ENCODE measurements around the gene NRL. TPM values are rescaled to one million over a fixed set of nuclear protein-coding genes. Genes with fewer than 3 reads are reported as not detected.

The NRL gene
- polyA plus RNA-seq, 3 donors = 1.1 to 1.5 (median 1.3) TPM

- Histone ChIP-seq H3K36me3 (replicated peaks in 1 of 2; ENCODE audit: control insufficient read depth in 1 of 2, insufficient read depth in 2 of 2, low read length in 2 of 2) (no peaks in the 10 kb centered on the region), H3K4me1 (ENCODE audit: control insufficient read depth in 1 of 2, insufficient read depth in 2 of 2, low read length in 2 of 2) (peaks cover 15 to 20% of the 10 kb centered on the region in 2 donors), H4K20me1 (ENCODE audit: insufficient read depth, low read length) (no peaks in the 10 kb centered on the region), H3K27me3 (ENCODE audit: control insufficient read depth in 2 of 2, insufficient read depth in 2 of 2, low read length in 2 of 2) (no peaks in the 10 kb centered on the region), H3K9me3 (replicated peaks in 1 of 2; ENCODE audit: control insufficient read depth in 1 of 2, insufficient read depth in 1 of 2, low read length in 2 of 2) (no peaks in the 10 kb centered on the region), H3K27ac (ENCODE audit: low read depth in 1 of 2, low read length in 2 of 2) (no peak overlapping the region), H3K9ac (ENCODE audit: insufficient read depth, low read length, poor library complexity, severe bottlenecking) (no peak overlapping the region), H3K79me2 (ENCODE audit: insufficient read depth, low read length) (peaks cover 4% of the 10 kb centered on the region), H3K4me3 (replicated peaks in 1 of 3; ENCODE audit: low read depth in 2 of 3, low read length in 3 of 3) (no peak overlapping the region), H3K4me2 (replicated peaks; ENCODE audit: extremely low read depth, low read length, poor library complexity, severe bottlenecking) (no peak overlapping the region), H2AFZ (ENCODE audit: insufficient read depth, low read depth, low read length, poor library complexity, severe bottlenecking) (no peak overlapping the region)
- no peaks in the 10 kb centered on the region for H3K36me3 Mint-ChIP-seq
- no peak for DNase-seq
- peaks cover 0 to 2% (median 0%) of the 10 kb centered on the region in 7 donors for H3K9me3 Mint-ChIP-seq
- H3K27ac Mint-ChIP-seq = no peak overlapping the region
- peaks cover 14% of the 10 kb centered on the region for H3K4me1 Mint-ChIP-seq
- no CpG with 5 or more reads among the region's 1 CpG for WGBS (ENCODE audit: insufficient coverage)
- peaks cover 0 to 3% (median 0%) of the 10 kb centered on the region in 3 donors for H3K27me3 Mint-ChIP-seq (ENCODE audit: low read depth in 3 of 3)
- no peak overlapping the region for H3K4me3 Mint-ChIP-seq
- intact Hi-C loops (cut with micrococcal nuclease) = loop anchor here in 1 of 2 donors (10.0 kb wide), 2 partner anchors 184 to 1186 kb away; partner anchors contain the start of genes DHRS1, NOP9 and PRMT5
- TF ChIP-seq CTCF (IDR thresholded peaks at IDR 0.05) = no peak
Observed at GRCh38 chr14:24110523-24110922, 4.2 kb downstream of the NRL start.

GRCh38 chr14:24110060-24110459 lies 4.7 kb downstream of the NRL start:
- peaks cover 2% of the 10 kb centered on the region in 2 donors for H3K36me3 Mint-ChIP-seq
- no peaks in the 10 kb centered on the region for H3K27me3 ChIP-seq (ENCODE audit: control insufficient read depth in 2 of 2, insufficient read depth in 2 of 2, low read length in 2 of 2)
- peaks cover 11 to 16% of the 10 kb centered on the region in 2 donors for H3K4me1 ChIP-seq (ENCODE audit: control insufficient read depth in 1 of 2, insufficient read depth in 2 of 2, low read length in 2 of 2)
- H3K4me3 Mint-ChIP-seq = no peak overlapping the region
- H3K4me3 ChIP-seq (replicated peaks in 1 of 3; ENCODE audit: low read depth in 2 of 3, low read length in 3 of 3) = no peak overlapping the region
- no peak overlapping the region for H3K9ac ChIP-seq (ENCODE audit: insufficient read depth, low read length, poor library complexity, severe bottlenecking)
- H3K27ac ChIP-seq (ENCODE audit: low read depth in 1 of 2, low read length in 2 of 2) = no peak overlapping the region
- peaks cover 12% of the 10 kb centered on the region for H3K4me1 Mint-ChIP-seq
- H3K27ac Mint-ChIP-seq = no peak overlapping the region
- 60% methylated on average over 3 of the region's 9 CpGs for WGBS (ENCODE audit: insufficient coverage)
- H3K9me3 Mint-ChIP-seq = peaks cover 0 to 2% (median 0%) of the 10 kb centered on the region in 7 donors
- H4K20me1 ChIP-seq (ENCODE audit: insufficient read depth, low read length) = no peaks in the 10 kb centered on the region
- no peak overlapping the region for H2AFZ ChIP-seq (ENCODE audit: insufficient read depth, low read depth, low read length, poor library complexity, severe bottlenecking)
- H3K79me2 ChIP-seq (ENCODE audit: insufficient read depth, low read length) = no peaks in the 10 kb centered on the region
- intact Hi-C loops (cut with micrococcal nuclease) = loop anchor here in 1 of 2 donors (10.0 kb wide), 2 partner anchors 185 to 1185 kb away; partner anchors contain the start of genes DHRS1, NOP9 and PRMT5
- H3K9me3 ChIP-seq (replicated peaks in 1 of 2; ENCODE audit: control insufficient read depth in 1 of 2, insufficient read depth in 1 of 2, low read length in 2 of 2) = no peaks in the 10 kb centered on the region
- H3K27me3 Mint-ChIP-seq (ENCODE audit: low read depth in 3 of 3) = peaks cover 0 to 3% (median 0%) of the 10 kb centered on the region in 3 donors
- H3K36me3 ChIP-seq (replicated peaks in 1 of 2; ENCODE audit: control insufficient read depth in 1 of 2, insufficient read depth in 2 of 2, low read length in 2 of 2) = peaks cover 0 to 3% of the 10 kb centered on the region in 2 donors
- DNase-seq = no peak
- no peak overlapping the region for H3K4me2 ChIP-seq (replicated peaks; ENCODE audit: extremely low read depth, low read length, poor library complexity, severe bottlenecking)
- TF ChIP-seq CTCF (IDR thresholded peaks at IDR 0.05) = no peak

Measured in CD14-positive monocyte (primary cell).